ENCODE measurements around the gene ZNF362.
"Not testable (repeated sequence)": the region's sequence is repeated elsewhere in the genome, so short reads cannot be mapped to it uniquely, and the experiment has no call there.

Gene ZNF362

DNA sequence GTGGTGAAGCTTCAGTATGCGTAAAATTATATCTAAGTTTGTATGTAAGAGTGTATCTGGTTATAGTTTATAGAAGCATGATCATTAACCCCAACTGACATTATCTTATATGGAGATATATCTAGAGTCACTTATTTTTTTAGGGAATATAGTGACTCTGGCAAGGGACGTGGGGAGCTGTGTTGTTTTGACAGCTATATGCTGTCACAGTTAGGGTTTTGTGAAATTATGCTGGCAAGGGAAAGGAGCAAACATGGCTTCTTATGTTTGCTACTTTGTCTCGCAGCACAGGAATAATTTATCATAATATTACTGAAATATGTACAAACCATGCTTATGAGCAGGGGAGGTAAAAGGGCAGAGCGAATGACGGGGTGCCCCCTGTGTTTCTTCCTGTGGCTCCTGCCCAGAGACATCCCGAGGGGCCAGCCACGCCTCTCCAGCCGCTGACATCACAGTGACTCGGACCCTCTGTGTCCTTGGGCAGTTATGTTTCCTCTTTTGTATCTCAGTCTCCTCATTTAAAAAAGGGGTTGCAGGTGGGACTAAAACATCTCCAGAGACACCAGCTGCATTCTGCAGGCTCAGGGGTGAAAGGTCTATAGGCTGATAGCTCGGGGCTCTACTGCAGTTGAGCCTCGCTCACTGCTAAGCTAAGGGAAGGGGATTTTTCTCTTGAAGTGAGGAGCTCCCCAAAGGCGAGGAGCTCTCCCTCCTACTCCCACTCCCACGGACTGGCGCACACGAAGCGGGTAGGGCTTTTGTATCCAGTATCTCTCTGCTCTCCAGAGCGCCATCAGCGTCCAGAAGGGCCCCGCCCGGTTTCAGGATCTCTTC is 49.7 kb downstream of the ZNF362 start:
- DNase-seq (ENCODE audit: low read depth, low spot score): no peak

DNA sequence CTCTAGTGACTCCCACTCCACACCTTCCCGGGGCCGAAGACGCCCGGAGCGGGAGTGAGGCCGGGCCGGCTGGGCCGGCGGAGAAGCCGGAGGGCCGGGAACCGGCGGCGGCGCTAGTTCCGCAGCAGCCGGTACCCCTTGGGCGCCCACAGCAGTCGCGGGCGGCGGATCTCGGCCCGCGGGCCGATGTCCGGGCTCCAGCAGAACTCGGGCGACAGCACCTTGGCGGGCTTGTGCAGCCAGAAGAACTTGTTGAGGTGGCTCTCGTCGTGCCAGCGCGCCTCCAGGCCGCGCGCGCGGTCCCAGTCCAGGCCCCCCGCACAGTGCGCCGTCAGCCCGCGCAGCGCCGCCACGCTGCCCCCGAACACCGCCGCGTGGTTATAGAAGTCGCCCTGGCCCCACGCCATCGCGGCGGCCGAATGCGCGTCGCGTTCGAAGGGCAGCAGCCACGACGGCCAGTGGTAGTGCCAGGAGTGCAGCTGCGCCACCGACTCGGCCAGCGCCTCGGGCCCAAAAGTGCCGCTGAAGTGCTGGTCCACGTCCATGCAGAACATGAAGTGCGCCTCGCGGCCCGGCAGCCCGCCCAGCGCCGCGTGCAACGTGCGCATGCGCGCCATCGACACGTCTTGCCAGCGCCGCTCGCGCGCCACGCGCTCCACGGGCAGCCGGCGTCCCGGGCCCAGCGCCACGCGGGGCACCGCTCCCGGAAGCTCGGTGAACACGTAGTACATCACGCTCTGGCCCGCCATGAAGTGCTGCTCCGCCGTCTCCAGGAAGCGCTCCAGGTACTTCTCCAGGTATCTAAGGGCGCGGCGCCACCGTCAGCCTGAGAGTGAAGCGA is 50.6 kb downstream of the ZNF362 start:
- DNase-seq (ENCODE audit: low read depth, low spot score): peak; percentile 36

GRCh38 chr1:33307494-33307864 is 51.2 kb downstream of the ZNF362 start:
- no peak for DNase-seq (ENCODE audit: low read depth, low spot score)

- not testable (repeated sequence) for DNase-seq (ENCODE audit: low read depth, low spot score)
Observed at GRCh38 chr1:33309351-33309750, 53.1 kb downstream of the ZNF362 start.

GRCh38 chr1:33310702-33311101 is 54.4 kb downstream of the ZNF362 start:
- no peak for DNase-seq (ENCODE audit: low read depth, low spot score)

- no peak for DNase-seq (ENCODE audit: low read depth, low spot score)
Observed at GRCh38 chr1:33311706-33312412, 55.6 kb downstream of the ZNF362 start.

- DNase-seq (ENCODE audit: low read depth, low spot score): no peak
Observed at GRCh38 chr1:33312413-33312749, 56.1 kb downstream of the ZNF362 start.

- DNase-seq (ENCODE audit: low read depth, low spot score): no peak
Observed at GRCh38 chr1:33314416-33314815, 58.1 kb downstream of the ZNF362 start.

- DNase-seq (ENCODE audit: low read depth, low spot score): no peak
Observed at GRCh38 chr1:33316601-33317000, 60.3 kb downstream of the ZNF362 start.

GRCh38 chr1:33317354-33317753 is 61.1 kb downstream of the ZNF362 start:
- DNase-seq (ENCODE audit: low read depth, low spot score): no peak

- DNase-seq (ENCODE audit: low read depth, low spot score): no peak
Observed at GRCh38 chr1:33317946-33318345, 61.7 kb downstream of the ZNF362 start.

DNA sequence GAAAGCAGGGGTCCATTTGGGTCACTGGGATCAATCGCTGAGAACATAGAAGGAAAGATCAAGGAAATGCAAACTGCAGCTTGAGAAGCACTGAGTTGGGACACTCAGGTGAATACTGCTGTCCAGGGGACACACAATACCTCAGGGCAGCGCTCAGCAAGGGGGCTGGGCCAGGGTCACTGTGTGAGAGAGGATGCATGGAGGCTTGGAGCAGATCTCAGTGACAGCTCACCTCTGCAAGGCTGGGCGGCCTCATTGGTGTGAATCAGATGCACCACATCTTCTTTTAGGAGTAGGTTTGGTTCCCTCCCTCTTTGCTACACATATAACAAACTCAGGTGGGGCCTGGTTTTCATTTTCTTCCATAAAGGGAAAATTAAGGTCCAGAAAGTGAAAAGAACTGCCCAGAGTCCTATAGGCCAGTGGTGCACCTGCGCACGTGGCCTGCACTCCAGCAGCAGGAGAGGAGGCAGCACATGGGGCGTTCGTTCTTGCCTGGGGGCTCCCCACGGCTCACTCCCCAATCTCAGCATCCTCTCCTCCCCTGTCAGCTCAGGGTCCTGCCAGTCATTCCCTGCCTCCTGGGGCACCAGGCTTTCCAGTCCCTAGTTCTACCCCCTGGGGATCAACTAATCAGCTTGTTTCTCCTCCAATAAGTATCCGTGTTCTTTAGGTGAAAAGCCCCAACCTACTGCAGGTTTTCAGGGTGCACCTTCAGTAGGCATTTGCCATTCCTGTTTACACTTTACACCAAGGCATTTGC is 63.1 kb downstream of the ZNF362 start:
- DNase-seq (ENCODE audit: low read depth, low spot score): no peak

GRCh38 chr1:33319949-33320618 is 63.8 kb downstream of the ZNF362 start:
- DNase-seq (ENCODE audit: low read depth, low spot score): no peak

DNA sequence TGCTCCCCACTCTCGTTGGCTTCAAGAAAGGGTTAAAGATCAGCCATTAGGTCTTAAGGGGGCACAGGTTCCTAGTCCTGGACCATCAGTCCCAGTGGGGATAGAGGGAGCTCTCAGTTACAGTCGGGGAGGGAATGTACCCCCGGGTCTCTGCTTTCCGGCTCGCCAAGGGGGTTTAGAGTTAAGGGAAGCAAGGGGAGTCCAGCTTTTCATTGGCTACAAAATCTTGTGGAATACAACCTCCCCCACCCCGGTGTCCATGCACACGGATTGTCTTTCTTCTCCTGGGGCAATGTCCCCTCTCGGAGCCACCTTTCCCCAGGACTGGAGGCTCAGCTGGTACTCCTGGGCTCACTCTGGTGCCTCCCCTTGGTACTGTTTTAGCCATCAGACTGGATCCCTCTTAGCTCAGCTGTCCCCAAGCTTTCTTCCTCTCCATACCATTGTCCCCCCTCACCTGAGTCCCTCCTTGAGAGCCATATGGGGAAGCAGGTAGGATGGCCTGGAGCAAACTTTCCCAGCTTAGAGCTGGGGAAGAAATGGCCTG is 64.4 kb downstream of the ZNF362 start, which contains the start of gene A3GALT2:
Gene A3GALT2, minus strand, starts transcription at position 480 of the 547 bp plus-strand sequence. Its CDS starts 0 bp downstream, at position 480.
- DNase-seq (ENCODE audit: low read depth, low spot score): no peak

- DNase-seq (ENCODE audit: low read depth, low spot score): no peak
Observed at GRCh38 chr1:33321178-33321577, 64.9 kb downstream of the ZNF362 start.

DNA sequence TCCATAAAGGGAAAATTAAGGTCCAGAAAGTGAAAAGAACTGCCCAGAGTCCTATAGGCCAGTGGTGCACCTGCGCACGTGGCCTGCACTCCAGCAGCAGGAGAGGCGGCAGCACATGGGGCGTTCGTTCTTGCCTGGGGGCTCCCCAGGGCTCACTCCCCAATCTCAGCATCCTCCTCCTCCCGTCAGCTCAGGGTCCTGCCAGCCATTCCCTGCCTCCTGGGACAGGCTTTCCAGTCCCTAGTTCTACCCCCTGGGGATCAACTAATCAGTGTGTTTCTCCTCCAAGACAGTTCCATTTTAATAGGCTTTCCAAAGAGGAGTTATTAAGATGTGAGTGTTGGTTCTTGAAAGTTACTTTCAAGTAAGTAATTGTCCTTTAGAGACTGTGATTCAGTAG is 65.8 kb downstream of the ZNF362 start:
- no peak for DNase-seq (ENCODE audit: low read depth, low spot score)

DNA sequence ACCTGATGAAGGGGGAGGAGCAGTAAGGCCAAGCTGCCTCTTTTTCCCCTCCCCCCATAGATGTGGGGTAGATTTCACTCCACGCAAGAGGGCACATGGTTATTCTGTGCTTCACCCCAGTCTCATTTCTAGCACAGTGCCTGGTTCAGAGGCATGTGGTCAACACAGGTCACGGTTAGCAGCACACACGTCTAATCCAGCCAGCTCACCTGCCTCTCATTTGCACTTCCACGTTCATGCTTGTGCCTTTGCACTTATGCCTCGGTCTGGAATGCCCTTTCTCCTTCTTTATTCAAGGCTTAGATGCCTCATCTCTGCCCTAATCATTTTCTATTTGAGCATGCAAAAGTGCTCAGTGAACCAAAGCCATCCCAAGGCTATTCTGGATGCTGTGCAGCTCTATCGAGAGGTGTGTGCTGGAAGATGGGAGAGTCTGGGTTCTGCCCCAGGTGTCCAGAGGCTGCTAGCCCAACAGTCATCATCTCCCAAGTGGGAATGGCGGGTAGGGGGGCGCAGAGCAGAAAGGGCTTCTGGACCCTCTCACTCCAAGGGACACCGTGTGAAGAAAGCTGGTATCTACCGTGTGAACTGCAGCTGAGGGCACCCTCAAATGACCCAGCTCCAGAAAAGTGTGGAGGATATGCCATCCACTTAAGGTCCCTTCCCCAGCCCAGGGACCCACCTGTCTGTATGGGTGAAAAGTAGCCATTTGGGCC is 66.7 kb downstream of the ZNF362 start:
- no peak for DNase-seq (ENCODE audit: low read depth, low spot score)

- DNase-seq (ENCODE audit: low read depth, low spot score): no peak
Observed at GRCh38 chr1:33323663-33324477, 67.6 kb downstream of the ZNF362 start.

All from ELF-1 (cell line).